Testis (tissue), 3 donors: ENCODE measurements around the gene SLC22A31. TPM values are rescaled to one million over a fixed set of nuclear protein-coding genes. Genes with fewer than 3 reads are reported as not detected.

ENCODE experiments used
- DNase-seq: peaks from one replicate; pipeline ENCODE4 v3.0.0-alpha.2; 2019
- H3K27ac ChIP-seq, 2 donors: fragments of 200-600 bp; sonication (generic); one replicate each; pipeline ENCODE4 v1.5.1; 2019
- H3K27me3 ChIP-seq: fragments of 200-600 bp; sonication (generic); one replicate; pipeline ENCODE4 v1.5.1; 2019
- H3K36me3 ChIP-seq: fragments of 200-600 bp; sonication (generic); one replicate; pipeline ENCODE4 v1.5.1; 2017; ENCODE audit warnings: low read depth; ENCODE audit errors: missing control alignments
- H3K4me1 ChIP-seq: fragments of 200-600 bp; sonication (generic); one replicate; pipeline ENCODE4 v1.5.1; 2019
- H3K4me3 ChIP-seq, 2 donors: fragments of 200-600 bp; sonication (generic); one replicate each; pipeline ENCODE4 v1.5.1; 2017 to 2019
- H3K9me3 ChIP-seq: fragments of 200-600 bp; sonication (generic); one replicate; pipeline ENCODE4 v1.5.1; 2017
- POLR2A ChIP-seq: fragments of 450-650 bp; IDR thresholded peaks from one replicate; pipeline ENCODE4 v1.6.1; 2017; ENCODE audit warnings: antibody characterized with exemption, mild to moderate bottlenecking, moderate library complexity
- WGBS, 2 donors: methylation state at CpG; one replicate each; pipeline ENCODE4 v1.1.5; 2018; 5-methylcytosine and 5-hydroxymethylcytosine counted together
- intact Hi-C: fragments of 100-400 bp; cut with DNase I; formaldehyde crosslinking; loops from one replicate; pipeline ENCODE4 v1.15.1; 2023; ENCODE audit warnings: low total_unique reads
- polyA plus RNA-seq: library from polyadenylated mRNA; stranded (reverse); fragments of 350-450 nt; fragmentation: Illumina TruSeq; extraction: RNeasy Lipid Tissue Mini Kit (QIAGEN cat#74804); gene quantifications from one replicate; pipeline ENCODE4 v1.2.3, GENCODE V29; 2014; ENCODE audit warnings: low read depth, low replicate concordance; ENCODE audit not compliant: insufficient read depth
- total RNA-seq, 2 donors: library from RNA; depleted of rRNA; stranded (reverse); fragments of >200 nt; gene quantifications; one replicate each; pipeline ENCODE4 v1.2.3, GENCODE V29; 2016
- TF ChIP-seq, protein P1 (sequence below), 3 experiments: fragments of 450-650 bp in 2 of 3; fragments of 200-600 bp in 1 of 3; sonication (generic) in 1 of 3; IDR thresholded peaks; one replicate each; pipeline ENCODE4 v1.5.1; 2016 to 2019; ENCODE audit warnings: antibody characterized with exemption in 3 of 3, mild to moderate bottlenecking in 2 of 3, moderate library complexity in 1 of 3

The SLC22A31 gene
- total and polyA plus RNA-seq, 3 donors from 2014 or later = 3.9 to 8.2 (median 6.2) TPM

- Histone ChIP-seq H3K4me3 (no peak overlapping the region), H3K27ac (no peak overlapping the region), H3K4me1 (peaks cover under 1% of the 10 kb centered on the region), H3K27me3 (no peaks in the 10 kb centered on the region), H3K36me3 (no peaks in the 10 kb centered on the region), H3K9me3 (no peaks in the 10 kb centered on the region)
- DNase-seq = no peak
- intact Hi-C loops = loop anchor here (10.0 kb wide), 1 partner anchor 427 kb away; no protein-coding TSS in a partner anchor
- 84 to 89% methylated on average over 15 to 40 of the region's 40 CpGs for WGBS, 2 donors
- no peak for TF ChIP-seq POLR2A
- TF ChIP-seq, protein P1, sequence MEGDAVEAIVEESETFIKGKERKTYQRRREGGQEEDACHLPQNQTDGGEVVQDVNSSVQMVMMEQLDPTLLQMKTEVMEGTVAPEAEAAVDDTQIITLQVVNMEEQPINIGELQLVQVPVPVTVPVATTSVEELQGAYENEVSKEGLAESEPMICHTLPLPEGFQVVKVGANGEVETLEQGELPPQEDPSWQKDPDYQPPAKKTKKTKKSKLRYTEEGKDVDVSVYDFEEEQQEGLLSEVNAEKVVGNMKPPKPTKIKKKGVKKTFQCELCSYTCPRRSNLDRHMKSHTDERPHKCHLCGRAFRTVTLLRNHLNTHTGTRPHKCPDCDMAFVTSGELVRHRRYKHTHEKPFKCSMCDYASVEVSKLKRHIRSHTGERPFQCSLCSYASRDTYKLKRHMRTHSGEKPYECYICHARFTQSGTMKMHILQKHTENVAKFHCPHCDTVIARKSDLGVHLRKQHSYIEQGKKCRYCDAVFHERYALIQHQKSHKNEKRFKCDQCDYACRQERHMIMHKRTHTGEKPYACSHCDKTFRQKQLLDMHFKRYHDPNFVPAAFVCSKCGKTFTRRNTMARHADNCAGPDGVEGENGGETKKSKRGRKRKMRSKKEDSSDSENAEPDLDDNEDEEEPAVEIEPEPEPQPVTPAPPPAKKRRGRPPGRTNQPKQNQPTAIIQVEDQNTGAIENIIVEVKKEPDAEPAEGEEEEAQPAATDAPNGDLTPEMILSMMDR (IDR thresholded peaks at IDR 0.05) = no peak
These were observed 38.3 kb downstream of the SLC22A31 start for GRCh38 chr16:89161763-89162713.

DNA sequence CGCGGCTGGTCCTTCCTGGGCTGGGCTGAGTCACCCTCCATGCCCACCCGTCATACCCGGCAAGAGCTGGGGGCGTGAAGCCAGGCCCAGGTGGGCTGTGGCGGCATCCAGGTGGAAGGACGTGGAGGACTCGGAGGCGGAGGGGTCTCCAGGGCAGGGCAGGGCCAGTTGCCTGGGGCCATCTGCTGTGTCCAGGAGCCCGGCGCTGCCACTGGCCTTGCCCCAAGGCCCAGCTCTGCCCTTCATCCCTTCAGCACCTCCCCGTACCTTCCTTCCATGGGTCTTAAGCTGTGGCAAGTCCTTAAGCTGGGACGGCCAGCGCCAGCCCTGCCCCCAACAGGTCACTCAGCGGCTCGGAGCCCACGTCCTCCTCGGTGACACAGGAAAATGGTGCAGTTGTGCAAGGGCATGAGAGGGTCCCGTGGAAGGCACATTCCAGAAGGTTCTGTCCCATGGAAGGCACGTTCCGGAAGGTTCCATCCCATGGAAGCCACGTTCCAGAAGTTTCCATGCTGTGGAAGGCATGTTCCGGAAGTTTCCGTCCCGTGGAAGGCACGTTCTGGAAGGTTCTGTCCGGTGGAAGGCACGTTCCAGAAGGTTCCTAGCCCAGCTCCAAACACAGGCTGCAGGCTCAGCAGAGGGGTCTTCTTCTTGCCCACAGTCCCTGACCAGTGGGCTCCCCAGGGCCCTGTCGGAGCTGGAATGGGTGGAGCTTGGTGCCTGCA, 39.2 kb downstream of the SLC22A31 start:
- DNase-seq = no peak
- Histone ChIP-seq H3K4me3 (no peak overlapping the region), H3K36me3 (no peaks in the 10 kb centered on the region), H3K4me1 (peaks cover 8% of the 10 kb centered on the region), H3K9me3 (no peaks in the 10 kb centered on the region), H3K27me3 (no peaks in the 10 kb centered on the region), H3K27ac (no peak overlapping the region)
- TF ChIP-seq POLR2A = no peak
- TF ChIP-seq, protein P1 (IDR thresholded peaks at IDR 0.05) = no peak
- WGBS, 2 donors = 88 to 90% methylated on average over 25 to 29 of the region's 29 CpGs
- intact Hi-C loops = loop anchor here (10.0 kb wide), 1 partner anchor 426 kb away; no protein-coding TSS in a partner anchor

- intact Hi-C loops = loop anchor here (10.0 kb wide), 1 partner anchor 425 kb away; no protein-coding TSS in a partner anchor
- H3K4me3 ChIP-seq = no peak overlapping the region
These were observed 40.4 kb downstream of the SLC22A31 start for GRCh38 chr16:89159850-89160354.

DNA sequence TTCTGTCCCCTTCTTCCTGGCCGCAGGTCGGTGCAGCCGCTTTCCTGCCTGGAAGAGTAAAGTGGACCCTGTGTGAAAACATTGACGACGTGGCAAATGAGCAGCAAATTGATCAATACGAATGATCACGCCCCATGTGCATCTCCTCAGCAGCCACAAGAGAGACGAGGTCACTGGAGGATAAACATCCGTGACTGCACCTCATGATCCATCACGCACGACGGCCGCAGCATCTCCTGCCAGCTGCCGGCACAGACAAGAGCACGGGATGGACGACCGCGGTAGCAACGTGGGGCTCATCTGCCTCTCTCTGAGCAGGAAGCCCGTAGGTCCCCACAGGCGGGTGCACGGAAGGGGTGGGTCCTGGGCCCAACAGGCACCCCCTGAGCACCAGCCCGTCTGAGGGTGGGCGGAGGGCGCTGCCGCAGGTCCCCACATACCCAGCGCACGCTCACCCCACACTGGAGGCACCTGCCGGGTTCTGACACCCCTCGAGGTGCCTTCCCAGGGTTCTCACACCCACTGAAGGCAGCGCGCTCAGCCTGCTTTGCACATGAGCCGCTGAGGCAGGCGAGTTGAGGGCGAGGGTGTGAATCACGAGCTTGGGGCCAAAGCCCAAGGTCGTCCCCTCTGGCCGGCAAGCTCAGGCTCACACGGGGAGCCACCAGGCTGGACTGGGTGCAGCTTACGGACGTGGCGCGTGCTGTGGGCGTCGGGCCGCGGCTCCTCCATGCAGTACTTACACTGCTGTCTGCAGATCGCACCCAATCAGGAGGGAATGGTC, 41.1 kb downstream of the SLC22A31 start:
- H3K27ac ChIP-seq = no peak overlapping the region
- 79 to 84% methylated on average over 18 to 48 of the region's 48 CpGs for WGBS, 2 donors
- intact Hi-C loops = no loop called here
- H3K4me3 ChIP-seq = no peak overlapping the region
- no peaks in the 10 kb centered on the region for H3K9me3 ChIP-seq
- no peaks in the 10 kb centered on the region for H3K27me3 ChIP-seq
- H3K4me1 ChIP-seq = peaks cover 26% of the 10 kb centered on the region
- no peak for DNase-seq
- no peak for TF ChIP-seq POLR2A
- TF ChIP-seq, protein P1 (IDR thresholded peaks at IDR 0.05) = no peak
- H3K36me3 ChIP-seq = no peaks in the 10 kb centered on the region

More at GRCh38 chr16:89159850-89160354, 40.4 kb downstream of the SLC22A31 start:
- TF ChIP-seq, protein P1 (IDR thresholded peaks at IDR 0.05) = no peak
- H3K36me3 ChIP-seq = no peaks in the 10 kb centered on the region
- no peak for DNase-seq
- H3K4me1 ChIP-seq = peaks cover 21% of the 10 kb centered on the region
- 92 to 94% methylated on average over 8 to 20 of the region's 20 CpGs for WGBS, 2 donors
- no peaks in the 10 kb centered on the region for H3K27me3 ChIP-seq
- H3K9me3 ChIP-seq = no peaks in the 10 kb centered on the region
- H3K27ac ChIP-seq = no peak overlapping the region
